ENCODE measurements around the gene OR6B3. TPM values are rescaled to one million over a fixed set of nuclear protein-coding genes. Genes with fewer than 3 reads are reported as not detected.
A peak's percentile ranks its signal among the peaks of the same experiment; 100 is the strongest.

OR6B3 gene
- total and polyA plus RNA-seq, 5 donors, result not detected

GRCh38 chr2:240018071-240018750 lies 35.1 kb downstream of the OR6B3 start:
- ATAC-seq, result no peak
- no peaks in the 10 kb centered on the region for H3K9me3 ChIP-seq (ENCODE audit: control insufficient read depth, low read length)
- no peaks in the 10 kb centered on the region for H3K27me3 ChIP-seq (ENCODE audit: control insufficient read depth, insufficient read depth)
- intact Hi-C loops (cut with DNase I), result no loop called here
- no peaks in the 10 kb centered on the region for H3K4me1 ChIP-seq (ENCODE audit: control insufficient read depth, insufficient read depth, low read length)
- DNase-seq, result no peak
- H3K4me3 ChIP-seq (ENCODE audit: low read length), result no peak overlapping the region
- WGBS, result 92% methylated on average over 11 of the region's 11 CpGs
- no peak overlapping the region for H3K27ac ChIP-seq (ENCODE audit: low read length)

- intact Hi-C loops (cut with DNase I), result no loop called here
- H3K9me3 ChIP-seq (ENCODE audit: control insufficient read depth, low read length), result no peaks in the 10 kb centered on the region
- DNase-seq (no peak), ATAC-seq (no peak)
- no peak overlapping the region for H3K4me3 ChIP-seq (ENCODE audit: low read length)
- 95% methylated on average over 9 of the region's 9 CpGs for WGBS
- H3K27me3 ChIP-seq (ENCODE audit: control insufficient read depth, insufficient read depth), result no peaks in the 10 kb centered on the region
- no peak overlapping the region for H3K27ac ChIP-seq (ENCODE audit: low read length)
- H3K4me1 ChIP-seq (ENCODE audit: control insufficient read depth, insufficient read depth, low read length), result no peaks in the 10 kb centered on the region
Measured at GRCh38 chr2:240014327-240014726, 39.0 kb downstream of the OR6B3 start.

DNA sequence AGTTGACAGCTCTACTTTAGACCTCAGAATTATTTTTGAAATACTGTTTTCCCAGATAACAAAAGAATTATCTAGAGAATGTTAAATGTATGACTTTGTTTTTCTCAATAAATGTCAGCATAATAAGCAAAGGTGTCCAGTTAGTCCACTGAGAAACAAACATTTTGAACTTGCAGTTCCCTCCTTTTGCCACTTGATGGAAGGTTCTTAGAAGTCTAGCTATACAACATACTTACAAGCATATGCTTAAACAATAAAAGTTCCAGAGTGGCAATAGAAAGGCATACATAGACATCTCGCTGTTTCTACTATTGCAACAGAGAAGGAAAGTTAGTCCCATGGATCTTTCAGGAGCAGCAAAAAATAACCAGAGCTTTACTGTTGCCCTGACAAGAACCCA lies 40.0 kb downstream of the OR6B3 start:
- no peak for ATAC-seq
- Histone ChIP-seq H3K27me3 (ENCODE audit: control insufficient read depth, insufficient read depth) (no peaks in the 10 kb centered on the region), H3K4me3 (ENCODE audit: low read length) (no peak overlapping the region), H3K4me1 (ENCODE audit: control insufficient read depth, insufficient read depth, low read length) (no peaks in the 10 kb centered on the region), H3K9me3 (ENCODE audit: control insufficient read depth, low read length) (no peaks in the 10 kb centered on the region), H3K27ac (ENCODE audit: low read length) (no peak overlapping the region)
- intact Hi-C loops (cut with DNase I), result no loop called here
- no peak for DNase-seq
- WGBS, result 94% methylated on average over 1 of the region's 1 CpG

- WGBS, result 83% methylated on average over 7 of the region's 7 CpGs
- intact Hi-C loops (cut with DNase I), result no loop called here
- H3K4me1 ChIP-seq (ENCODE audit: control insufficient read depth, insufficient read depth, low read length), result no peaks in the 10 kb centered on the region
Measured at GRCh38 chr2:240002983-240003382, 50.3 kb downstream of the OR6B3 start.

DNA sequence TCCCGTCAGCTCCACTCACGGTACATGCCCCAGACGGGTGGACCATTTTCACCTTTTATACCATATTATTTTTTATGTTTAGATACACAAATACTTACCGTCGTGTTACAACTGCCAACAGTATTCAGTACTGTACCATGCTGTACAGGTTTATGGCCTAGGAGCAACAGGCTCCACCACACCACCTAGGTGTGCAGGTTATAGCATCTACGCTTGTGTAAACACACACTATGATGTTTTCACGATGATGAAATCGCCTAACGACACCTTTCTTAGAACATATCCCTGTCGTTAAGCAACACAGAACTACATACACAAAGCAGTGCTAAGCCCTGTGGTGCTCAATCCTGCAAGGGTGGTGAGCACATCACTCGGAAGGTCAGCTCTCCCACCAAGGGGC lies 52.6 kb downstream of the OR6B3 start:
- 92% methylated on average over 11 of the region's 11 CpGs for WGBS
- Histone ChIP-seq H3K27ac (ENCODE audit: low read length) (no peak overlapping the region), H3K4me3 (ENCODE audit: low read length) (no peak overlapping the region), H3K9me3 (ENCODE audit: control insufficient read depth, low read length) (no peaks in the 10 kb centered on the region), H3K4me1 (ENCODE audit: control insufficient read depth, insufficient read depth, low read length) (no peaks in the 10 kb centered on the region), H3K27me3 (ENCODE audit: control insufficient read depth, insufficient read depth) (no peaks in the 10 kb centered on the region)
- DNase-seq (no peak), ATAC-seq (no peak)
- intact Hi-C loops (cut with DNase I), result no loop called here

More at GRCh38 chr2:240002983-240003382, 50.3 kb downstream of the OR6B3 start:
- ATAC-seq (no peak), DNase-seq (no peak)
- no peak overlapping the region for H3K27ac ChIP-seq (ENCODE audit: low read length)
- no peak overlapping the region for H3K4me3 ChIP-seq (ENCODE audit: low read length)
- H3K27me3 ChIP-seq (ENCODE audit: control insufficient read depth, insufficient read depth), result no peaks in the 10 kb centered on the region
- no peaks in the 10 kb centered on the region for H3K9me3 ChIP-seq (ENCODE audit: control insufficient read depth, low read length)

- DNase-seq, result no peak
- no peaks in the 10 kb centered on the region for H3K27me3 ChIP-seq (ENCODE audit: control insufficient read depth, insufficient read depth)
- no peak overlapping the region for H3K27ac ChIP-seq (ENCODE audit: low read length)
- WGBS, result 78% methylated on average over 9 of the region's 9 CpGs
- H3K4me1 ChIP-seq (ENCODE audit: control insufficient read depth, insufficient read depth, low read length), result no peaks in the 10 kb centered on the region
- no peaks in the 10 kb centered on the region for H3K9me3 ChIP-seq (ENCODE audit: control insufficient read depth, low read length)
- intact Hi-C loops (cut with DNase I), result loop anchor here in 2 of 4 donors (10.0 kb wide), 1 partner anchor 963 kb away; no protein-coding TSS in a partner anchor
- no peak overlapping the region for H3K4me3 ChIP-seq (ENCODE audit: low read length)
- peak in 1 of 2 donors; percentile 14 for ATAC-seq
Measured at GRCh38 chr2:239997686-239998409, 55.5 kb downstream of the OR6B3 start.

Other genes starting within 250 kb of the OR6B3 start
- 100 to 1,000 TPM; 186 to 266 (median 240) TPM for gene NDUFA10, start 28.2 kb downstream of the OR6B3 start, total RNA-seq
- gene NDUFA10, start 28.2 kb downstream of the OR6B3 start, polyA plus RNA-seq, result 176 TPM
- gene OR6B2, start 23.1 kb downstream of the OR6B3 start, total RNA-seq, result not detected
- not detected for gene OR6B2, start 23.1 kb downstream of the OR6B3 start, polyA plus RNA-seq
- 100 to 1,000 TPM; 172 to 220 (median 185) TPM for gene COPS9, start 82.8 kb upstream of the OR6B3 start, total RNA-seq
- gene COPS9, start 82.8 kb upstream of the OR6B3 start, polyA plus RNA-seq, result 618 TPM
- not detected for gene OTOS, start 87.1 kb upstream of the OR6B3 start, total RNA-seq
- not detected for gene OTOS, start 87.1 kb upstream of the OR6B3 start, polyA plus RNA-seq